Measurements from ENCODE around the gene NT5C2. TPM values are rescaled to one million over a fixed set of nuclear protein-coding genes. Genes with fewer than 3 reads are reported as not detected.

NT5C2 gene
- total RNA-seq, 2 donors from 2014 or later: 88.4 to 112 TPM

GRCh38 chr10:103127241-103127640, 65.8 kb downstream of the NT5C2 start:
- TF ChIP-seq CTCF (IDR thresholded peaks at IDR 0.05): no peak
- TF ChIP-seq POLR2A (IDR thresholded peaks at IDR 0.05): no peak
- no peak for TF ChIP-seq POLR2AphosphoS5 (IDR thresholded peaks at IDR 0.05)

GRCh38 chr10:103125323-103126267, 67.5 kb downstream of the NT5C2 start:
- TF ChIP-seq CTCF (IDR thresholded peaks at IDR 0.05) (no peak), POLR2AphosphoS5 (IDR thresholded peaks at IDR 0.05) (no peak), POLR2A (IDR thresholded peaks at IDR 0.05) (no peak)
- no peak overlapping the region for H3K27ac ChIP-seq
- no peaks in the 10 kb centered on the region for H3K27me3 ChIP-seq (replicated peaks; ENCODE audit: insufficient read depth)
- intact Hi-C loops (cut with DNase I): no loop called here
- no peak overlapping the region for H3K4me3 ChIP-seq
- H3K9me3 ChIP-seq: no peaks in the 10 kb centered on the region
- H3K4me1 ChIP-seq (replicated peaks): no peaks in the 10 kb centered on the region
- DNase-seq (ENCODE audit: low spot score): no peak
- H3K36me3 ChIP-seq: no peaks in the 10 kb centered on the region
- 78% methylated on average over 9 of the region's 9 CpGs for WGBS

More at GRCh38 chr10:103127241-103127640, 65.8 kb downstream of the NT5C2 start:
- intact Hi-C loops (cut with DNase I): no loop called here
- H3K4me3 ChIP-seq: no peak overlapping the region
- DNase-seq (ENCODE audit: low spot score): no peak
- no peak overlapping the region for H3K27ac ChIP-seq
- 88% methylated on average over 1 of the region's 1 CpG for WGBS
- no peaks in the 10 kb centered on the region for H3K36me3 ChIP-seq
- H3K4me1 ChIP-seq (replicated peaks): no peaks in the 10 kb centered on the region
- no peaks in the 10 kb centered on the region for H3K9me3 ChIP-seq
- no peaks in the 10 kb centered on the region for H3K27me3 ChIP-seq (replicated peaks; ENCODE audit: insufficient read depth)

- H3K4me1 ChIP-seq (replicated peaks): no peaks in the 10 kb centered on the region
- H3K36me3 ChIP-seq: no peaks in the 10 kb centered on the region
- no peak overlapping the region for H3K4me3 ChIP-seq
- intact Hi-C loops (cut with DNase I): no loop called here
- H3K27ac ChIP-seq: no peak overlapping the region
- WGBS: 97% methylated on average over 4 of the region's 4 CpGs
- TF ChIP-seq POLR2AphosphoS5 (IDR thresholded peaks at IDR 0.05): no peak
- TF ChIP-seq POLR2A (IDR thresholded peaks at IDR 0.05): no peak
- TF ChIP-seq CTCF (IDR thresholded peaks at IDR 0.05): no peak
- no peaks in the 10 kb centered on the region for H3K27me3 ChIP-seq (replicated peaks; ENCODE audit: insufficient read depth)
- no peak for DNase-seq (ENCODE audit: low spot score)
- no peaks in the 10 kb centered on the region for H3K9me3 ChIP-seq
Measured at GRCh38 chr10:103124420-103125096, 68.5 kb downstream of the NT5C2 start.

- TF ChIP-seq POLR2AphosphoS5 (IDR thresholded peaks at IDR 0.05) (no peak), CTCF (IDR thresholded peaks at IDR 0.05) (no peak), POLR2A (IDR thresholded peaks at IDR 0.05) (no peak)
- 80% methylated on average over 7 of the region's 7 CpGs for WGBS
- no peak for DNase-seq (ENCODE audit: low spot score)
- Histone ChIP-seq H3K4me3 (no peak overlapping the region), H3K36me3 (no peaks in the 10 kb centered on the region), H3K9me3 (no peaks in the 10 kb centered on the region), H3K4me1 (replicated peaks) (no peaks in the 10 kb centered on the region), H3K27ac (no peak overlapping the region), H3K27me3 (replicated peaks; ENCODE audit: insufficient read depth) (no peaks in the 10 kb centered on the region)
- intact Hi-C loops (cut with DNase I): no loop called here
Measured at GRCh38 chr10:103123282-103124024, 69.6 kb downstream of the NT5C2 start.
